IPS-NIHi7 (cell line): ENCODE results near the gene WDR33.

Source experiments
- DNase-seq: peaks from one replicate; pipeline ENCODE4 v3.0.0; 2012; ENCODE audit warnings: mixed read lengths; ENCODE audit errors: extremely low spot score

Gene WDR33

DNA sequence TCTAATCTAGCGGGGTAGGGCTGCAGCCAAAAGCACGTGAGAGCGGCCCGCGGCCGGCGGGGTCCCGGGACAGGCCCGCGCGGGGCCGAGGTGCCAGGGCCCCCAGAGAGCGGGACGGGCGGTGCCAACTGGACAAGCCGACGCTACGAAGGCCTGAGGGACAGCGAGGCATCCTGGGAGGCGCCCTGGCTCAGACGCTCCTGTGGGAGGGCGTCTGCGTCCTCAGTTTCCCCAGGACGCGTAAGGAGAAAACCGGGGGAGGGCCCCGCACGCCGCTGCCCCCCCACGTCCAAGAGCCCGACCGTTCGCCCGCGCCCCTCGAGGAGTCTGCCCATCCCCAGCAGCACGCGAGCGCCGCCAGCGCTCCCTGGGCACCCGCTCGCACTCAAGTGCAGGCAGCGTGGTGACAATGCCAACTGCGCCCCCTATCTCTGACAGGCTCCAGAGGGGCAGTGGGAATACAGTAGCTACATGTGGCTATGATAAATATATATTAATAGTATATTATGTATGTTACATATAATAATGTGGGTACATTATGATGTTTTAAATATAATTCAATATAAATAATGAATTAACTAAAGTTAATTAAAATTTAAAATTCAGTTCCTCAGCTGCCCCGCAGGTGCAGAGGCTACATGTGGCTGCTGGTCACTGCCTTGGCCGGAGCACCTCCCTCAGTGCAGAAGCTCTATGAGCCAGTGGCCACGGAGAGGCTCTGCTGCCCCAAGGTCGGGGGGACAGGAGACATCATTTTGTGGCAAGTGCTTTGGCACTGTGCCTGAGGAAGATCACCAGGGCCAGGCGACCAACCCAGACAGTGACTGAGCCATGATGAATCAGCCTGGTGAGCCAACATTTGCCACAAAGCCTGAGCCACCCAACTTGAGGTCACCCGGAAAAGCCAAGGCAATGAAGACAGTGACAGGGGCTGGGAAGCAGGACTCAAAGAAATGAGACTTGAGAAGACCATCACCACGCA is 115.2 kb downstream of the WDR33 start:
- peak; percentile 82 for DNase-seq

DNA sequence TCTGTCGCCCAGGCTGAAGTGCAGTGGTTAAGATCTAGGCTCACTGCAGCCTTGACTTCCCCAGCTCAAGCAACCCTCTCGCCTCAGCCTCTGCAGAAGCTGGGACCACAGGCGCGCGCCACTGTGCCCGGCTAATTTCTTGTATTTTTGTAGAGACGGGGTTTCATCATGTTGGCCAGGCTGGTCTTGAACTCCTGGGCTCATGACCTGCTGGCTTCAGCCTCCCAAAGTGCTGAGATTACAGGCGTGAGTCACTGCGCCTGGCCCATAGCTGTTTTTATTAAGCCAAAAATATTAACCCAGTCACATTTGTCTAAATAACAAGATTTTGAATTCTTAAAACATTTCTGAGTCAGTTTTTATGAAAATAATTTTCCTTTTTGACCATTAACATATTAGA is 116.0 kb downstream of the WDR33 start:
- DNase-seq, result no peak

DNA sequence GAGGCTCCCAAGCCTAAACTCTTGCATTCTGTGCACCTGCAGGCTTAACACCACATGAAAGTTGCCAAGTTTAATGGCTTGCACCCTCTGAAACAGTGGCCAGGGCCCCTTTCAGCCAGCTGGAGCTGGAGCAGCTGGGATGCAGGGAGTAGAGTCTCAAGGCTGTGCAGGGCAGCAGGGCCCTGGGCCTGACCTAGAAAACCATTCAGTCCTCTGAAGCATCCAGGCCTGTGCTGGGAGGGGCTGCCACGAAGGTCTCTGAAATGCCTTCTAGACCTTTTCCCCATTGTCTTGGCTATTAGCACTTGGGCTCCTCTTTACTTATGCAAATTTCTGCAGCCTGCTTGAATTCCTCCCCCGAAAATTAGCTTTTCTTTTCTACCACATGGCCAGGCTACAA is 120.3 kb downstream of the WDR33 start:
- DNase-seq, result no peak

DNA sequence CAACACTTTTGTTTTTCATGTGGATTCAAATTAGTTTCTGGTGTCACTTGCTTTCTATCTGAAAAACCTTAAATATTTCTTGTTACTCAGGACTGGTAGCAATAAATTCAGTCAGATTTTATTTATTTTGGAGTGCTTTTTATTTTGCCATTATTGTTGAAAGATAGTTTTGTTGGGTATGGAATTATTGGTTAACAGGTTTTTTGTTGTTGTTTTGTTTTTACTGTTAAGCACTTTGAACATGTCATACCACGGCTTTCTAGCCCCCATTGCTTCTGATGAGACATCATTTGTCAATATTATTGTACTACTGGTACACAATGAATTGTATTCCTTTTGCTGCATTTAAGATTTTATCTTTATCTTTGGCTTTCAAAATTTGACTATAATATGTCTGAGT is 122.6 kb downstream of the WDR33 start:
- no peak for DNase-seq

DNA sequence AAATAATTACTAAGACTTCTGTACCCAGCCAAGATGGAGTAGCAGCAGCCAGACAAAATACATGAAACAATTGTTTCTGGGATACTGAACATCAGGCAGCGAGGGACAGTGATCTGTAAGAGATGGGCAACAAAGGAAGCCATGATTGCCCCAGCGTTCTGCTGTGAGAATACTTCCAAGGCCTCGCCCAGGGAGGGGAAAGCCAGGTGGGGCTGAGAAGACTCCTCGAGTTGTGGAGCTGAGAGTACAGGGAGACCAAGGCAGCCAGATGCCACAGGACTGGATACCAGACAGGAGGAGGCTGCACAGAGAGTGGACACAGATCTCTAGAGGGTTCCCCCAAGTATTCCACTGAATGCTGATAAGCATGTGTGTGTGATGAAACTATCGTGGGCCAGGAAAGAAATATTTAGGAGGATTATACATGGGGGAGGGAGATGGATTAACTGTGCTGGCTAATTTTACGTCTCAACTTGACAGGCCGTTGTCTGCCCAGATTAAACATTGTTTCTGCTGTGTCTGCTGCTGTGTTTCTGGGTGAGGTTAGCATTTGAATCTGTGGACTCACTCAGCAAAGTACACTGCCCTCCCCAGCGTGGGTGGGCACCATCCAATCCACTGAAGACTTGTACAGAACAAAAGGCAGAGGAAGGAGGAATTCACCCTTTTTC is 125.4 kb downstream of the WDR33 start:
- DNase-seq, result peak; percentile 5

DNA sequence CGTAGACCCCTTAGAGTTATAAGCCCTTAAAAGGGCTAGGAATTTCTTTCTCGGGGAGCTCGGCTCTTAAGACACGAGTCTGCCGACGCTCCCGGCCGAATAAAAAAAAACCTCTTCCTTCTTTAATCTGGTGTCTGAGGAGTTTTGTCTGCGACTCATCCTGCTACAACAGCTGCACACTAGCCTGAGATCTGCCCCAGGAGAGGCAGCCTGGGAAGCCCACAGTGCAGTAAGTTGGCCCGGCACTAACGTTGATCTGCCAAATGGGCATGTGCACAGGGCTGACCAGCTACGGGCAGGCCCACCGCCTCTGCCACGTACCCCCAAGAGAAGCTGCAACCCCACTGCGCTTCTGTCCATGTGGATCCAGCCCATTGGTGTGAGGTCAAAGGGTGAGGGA is 127.2 kb downstream of the WDR33 start:
- peak; percentile 6 for DNase-seq

DNA sequence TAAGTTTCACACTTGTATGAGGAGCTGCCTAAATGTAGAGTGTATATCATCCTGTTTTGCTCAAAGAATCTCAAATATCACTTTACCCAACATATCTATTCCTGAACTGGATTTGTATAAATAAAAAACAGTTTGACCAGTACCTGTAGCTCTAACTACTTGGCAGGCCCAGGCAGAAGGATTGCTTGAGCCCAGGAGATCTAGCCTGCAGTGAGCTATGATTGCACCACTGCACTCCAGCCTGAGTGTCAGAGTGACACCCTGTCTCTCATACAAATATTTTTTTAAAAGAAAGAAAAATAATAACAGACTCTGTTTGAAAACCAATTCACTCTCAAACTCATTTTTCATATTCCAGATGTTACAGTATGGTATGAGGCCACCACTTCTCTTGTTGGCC is 127.9 kb downstream of the WDR33 start:
- DNase-seq, result no peak

DNA sequence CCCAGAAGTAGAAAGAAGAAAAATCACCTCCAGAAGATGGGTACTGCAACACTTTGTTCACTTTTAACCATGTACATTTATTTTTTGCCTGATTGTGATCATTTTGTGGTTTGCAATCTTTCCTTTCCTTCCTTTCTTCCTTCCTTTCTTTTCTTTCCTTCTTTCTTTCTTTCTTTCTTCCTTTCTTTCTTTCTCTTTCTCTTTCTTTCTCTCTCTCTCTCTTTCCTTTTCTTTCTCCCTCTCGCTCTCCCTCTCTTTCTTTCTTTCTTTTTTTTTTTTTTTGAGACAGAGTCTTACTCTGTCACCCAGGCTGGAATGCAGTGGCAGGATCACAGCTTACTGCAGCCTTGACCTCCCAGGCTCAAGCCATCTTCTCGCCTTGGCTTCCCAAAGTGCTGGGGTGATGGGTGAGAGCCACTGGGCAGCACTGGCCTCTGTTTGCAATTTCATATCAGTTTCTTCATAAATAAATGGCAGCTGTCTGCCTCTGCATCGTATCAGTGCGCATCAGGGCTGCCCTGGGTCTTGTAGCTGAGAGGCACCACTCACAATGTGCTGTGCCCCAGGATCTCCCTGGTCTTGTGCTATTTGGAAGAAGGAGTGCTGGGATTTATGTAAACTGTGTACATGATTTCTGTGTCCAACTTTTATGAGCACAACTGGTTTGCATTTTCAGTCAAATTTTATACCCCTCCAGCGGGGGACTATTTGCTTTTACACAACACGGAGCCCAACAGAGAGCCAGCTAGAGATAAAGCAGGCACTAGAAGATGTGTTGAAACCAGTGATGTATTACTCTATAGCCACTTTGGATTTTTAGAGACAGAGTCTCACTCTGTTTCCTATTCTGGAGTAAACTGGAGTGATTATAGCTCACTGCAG is 128.8 kb downstream of the WDR33 start:
- peak; percentile 6 for DNase-seq

DNA sequence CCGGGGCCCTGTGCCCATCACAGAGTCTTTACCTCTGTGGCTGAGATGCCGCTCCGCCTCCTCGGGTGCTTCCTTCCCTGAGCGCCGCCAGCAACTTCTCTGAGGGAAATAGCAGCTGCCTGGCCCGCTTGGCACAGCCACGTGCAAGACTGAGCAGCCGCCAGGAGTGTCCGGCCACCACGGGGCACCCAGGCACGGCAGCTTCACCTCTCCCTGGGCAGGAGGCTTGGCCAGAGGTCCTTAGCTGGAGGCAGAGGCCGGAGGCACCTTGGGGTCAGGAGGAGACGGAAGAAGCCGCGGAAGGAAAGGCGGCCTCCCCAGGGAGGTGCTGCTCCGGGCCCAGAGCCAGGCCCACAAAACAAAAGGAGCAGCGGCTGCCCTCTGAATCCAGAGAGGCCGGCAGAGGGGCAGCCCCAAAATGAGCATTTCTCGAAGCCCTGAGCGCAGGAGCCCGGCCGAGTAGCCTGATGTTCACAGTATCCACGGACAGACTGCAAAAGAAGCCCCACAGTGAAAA is 129.6 kb downstream of the WDR33 start:
- DNase-seq, result peak; percentile 10

DNA sequence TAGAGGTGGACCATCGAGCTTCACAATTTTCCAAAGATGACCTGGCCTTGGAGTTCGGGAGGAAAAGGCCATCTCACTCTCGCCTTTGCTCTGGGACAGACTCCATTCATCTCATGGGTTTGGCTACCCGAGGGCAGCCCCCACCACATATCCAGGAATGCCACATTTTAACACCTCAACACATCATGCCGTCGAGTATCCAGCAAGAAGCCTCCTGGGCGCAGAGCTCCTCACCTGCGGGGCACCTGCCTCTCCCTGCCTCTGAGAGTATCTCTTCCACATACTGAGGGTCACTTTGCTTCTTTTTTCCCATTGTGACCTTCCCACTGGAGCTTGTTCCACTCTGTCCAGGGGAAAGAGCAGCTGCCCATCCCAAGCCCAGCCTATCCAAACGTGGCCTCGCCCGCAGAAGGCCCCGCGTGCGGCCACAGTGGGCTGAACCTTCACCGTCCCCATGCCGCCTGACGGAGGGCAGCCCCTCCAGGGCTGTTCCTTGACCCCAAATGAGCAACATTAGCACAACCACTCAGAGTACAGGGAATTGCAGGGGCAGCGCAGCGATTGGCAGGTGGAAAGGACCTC is 130.2 kb downstream of the WDR33 start:
- peak; percentile 10 for DNase-seq

DNA sequence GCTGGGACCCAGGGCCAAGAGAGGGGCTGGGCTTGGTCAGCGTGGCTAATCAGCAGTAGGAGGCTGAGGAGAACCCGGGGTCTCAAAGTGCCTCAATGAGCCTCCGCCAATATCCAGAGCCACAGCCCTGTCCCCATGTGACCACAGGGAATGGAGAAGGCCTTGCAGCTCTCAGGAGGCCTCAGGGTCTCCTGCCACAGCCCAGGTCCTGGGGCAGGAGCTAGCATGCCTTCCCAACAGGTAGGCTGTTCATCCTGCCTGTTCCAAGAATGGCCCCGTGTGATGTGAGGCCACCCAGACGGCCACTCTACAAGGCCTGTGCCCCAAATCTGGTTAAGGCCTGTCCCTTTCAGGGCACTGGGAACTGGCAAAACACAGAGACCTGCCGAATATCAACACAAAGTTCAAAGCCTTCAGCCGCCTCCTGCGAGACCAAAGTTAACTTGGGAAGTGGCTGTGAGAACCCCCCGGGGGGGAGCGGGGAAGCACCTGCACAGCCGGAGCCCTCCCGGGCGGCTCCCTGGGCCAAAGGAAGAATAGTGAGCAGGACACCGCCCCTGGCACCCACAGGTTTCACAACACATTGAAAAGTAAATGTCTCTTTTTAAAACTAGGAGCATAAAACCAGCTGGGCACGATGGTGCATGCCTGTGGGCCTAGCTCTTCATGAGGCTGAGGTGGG is 131.2 kb downstream of the WDR33 start:
- peak; percentile 9 for DNase-seq

DNA sequence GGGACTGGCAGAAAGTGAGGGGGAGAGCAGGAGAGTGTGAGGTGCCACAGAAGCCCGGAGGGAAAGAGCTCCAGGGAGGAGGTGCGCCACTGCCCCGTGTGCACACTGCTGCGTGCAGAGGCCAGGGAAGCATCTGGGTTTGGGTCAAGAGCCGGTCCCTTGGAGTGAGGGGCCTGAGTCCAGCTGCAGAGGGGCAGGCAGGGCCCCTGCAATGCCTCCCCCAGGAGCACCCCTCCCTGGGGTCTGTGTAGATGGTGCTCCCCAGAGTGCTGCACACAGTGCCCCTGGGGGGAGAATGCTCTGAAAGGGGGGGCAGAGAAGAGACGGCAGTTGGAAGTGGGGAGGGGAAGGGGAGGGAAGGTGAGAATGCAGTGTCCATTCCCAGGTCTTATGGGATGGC is 132.0 kb downstream of the WDR33 start:
- peak; percentile 6 for DNase-seq

DNA sequence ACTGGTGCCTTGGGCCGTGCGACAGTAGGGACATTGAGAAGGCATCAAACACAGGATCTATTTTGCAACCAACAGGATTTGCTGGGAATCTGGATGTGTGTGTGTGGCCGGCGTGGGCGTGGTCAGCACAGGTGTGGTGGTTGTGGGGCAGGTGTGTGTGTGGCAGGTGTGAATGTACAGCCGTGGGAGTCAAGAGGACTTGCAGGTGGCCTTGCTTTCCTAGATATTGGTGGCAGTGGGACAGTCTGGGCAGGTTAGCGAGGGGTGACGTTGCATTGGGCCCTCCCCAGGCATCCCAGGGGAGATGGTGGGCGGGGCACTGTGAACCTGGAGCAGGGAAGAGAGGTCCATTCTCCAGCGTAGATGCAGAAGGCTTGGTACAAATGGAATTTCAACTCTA is 132.4 kb downstream of the WDR33 start:
- peak; percentile 4 for DNase-seq

DNA sequence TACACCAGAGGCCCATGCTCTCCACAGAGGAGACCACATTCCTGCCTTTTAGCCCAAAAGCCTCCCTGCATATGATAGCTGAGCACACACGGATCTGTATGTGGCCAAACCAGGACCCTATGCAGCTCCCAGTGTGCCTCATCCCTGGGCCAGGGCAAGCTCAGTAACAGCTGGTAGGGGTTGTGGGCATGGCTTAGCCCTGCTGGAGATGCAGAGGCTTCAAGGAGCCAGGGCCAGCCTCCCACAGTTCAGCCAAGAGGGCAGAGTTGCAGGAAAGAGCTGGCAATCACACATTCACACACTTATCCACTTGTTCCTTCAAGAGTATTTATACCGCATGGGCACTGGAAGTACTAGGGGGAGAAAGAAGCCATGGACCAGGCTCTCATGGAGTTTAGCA is 134.1 kb downstream of the WDR33 start:
- DNase-seq, result peak; percentile 5

DNA sequence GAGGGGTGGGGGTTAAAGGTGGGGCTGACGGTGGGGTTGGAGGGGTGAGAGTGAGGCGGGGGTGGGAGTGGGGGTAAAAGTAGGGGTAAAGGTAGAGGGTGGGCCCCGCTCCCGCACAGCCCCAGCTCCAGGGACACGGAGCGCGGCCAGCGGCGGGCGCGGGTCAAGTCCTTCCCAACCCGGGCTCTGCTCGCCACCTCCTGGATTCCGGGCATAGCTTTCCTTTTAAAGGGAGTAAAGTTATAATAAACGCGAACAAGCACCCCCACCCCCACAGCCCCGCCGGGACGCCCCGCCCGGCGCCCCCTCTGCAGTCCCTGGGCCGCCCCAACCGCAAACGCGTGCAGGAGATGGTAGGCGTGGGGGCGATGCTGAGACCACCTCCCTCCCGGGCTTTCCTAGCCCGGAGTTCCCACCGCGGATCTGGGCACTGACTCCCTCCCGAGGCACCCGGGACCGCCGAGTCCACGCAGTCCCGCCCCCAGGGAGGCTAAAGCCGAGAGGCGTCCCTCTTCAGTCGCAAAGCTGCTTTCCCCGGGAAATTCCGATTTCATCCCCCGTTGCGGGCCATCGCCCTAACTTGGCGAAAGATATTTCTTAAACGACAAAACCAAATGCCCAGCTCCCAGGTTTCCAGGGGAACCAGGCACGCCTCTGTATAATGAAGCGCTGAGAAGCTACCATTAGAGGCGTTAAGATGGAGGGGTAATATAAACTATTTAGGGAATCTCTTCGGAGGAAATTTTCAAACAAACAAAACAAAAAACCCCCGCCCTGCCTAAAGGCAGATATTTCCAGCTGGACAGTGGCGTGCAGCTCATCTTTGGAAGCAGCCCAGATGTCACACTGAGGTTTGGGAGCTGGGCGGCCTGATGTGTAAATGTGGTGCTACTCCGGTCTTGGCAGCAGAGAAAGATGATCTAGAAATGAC is 135.4 kb downstream of the WDR33 start, which contains the start of gene LIMS2:
Gene LIMS2 (minus strand): TSS at position 200 of the 931 bp plus-strand sequence. CDS start 506 bp downstream, outside the sequence.
- DNase-seq, result peak; percentile 67

DNA sequence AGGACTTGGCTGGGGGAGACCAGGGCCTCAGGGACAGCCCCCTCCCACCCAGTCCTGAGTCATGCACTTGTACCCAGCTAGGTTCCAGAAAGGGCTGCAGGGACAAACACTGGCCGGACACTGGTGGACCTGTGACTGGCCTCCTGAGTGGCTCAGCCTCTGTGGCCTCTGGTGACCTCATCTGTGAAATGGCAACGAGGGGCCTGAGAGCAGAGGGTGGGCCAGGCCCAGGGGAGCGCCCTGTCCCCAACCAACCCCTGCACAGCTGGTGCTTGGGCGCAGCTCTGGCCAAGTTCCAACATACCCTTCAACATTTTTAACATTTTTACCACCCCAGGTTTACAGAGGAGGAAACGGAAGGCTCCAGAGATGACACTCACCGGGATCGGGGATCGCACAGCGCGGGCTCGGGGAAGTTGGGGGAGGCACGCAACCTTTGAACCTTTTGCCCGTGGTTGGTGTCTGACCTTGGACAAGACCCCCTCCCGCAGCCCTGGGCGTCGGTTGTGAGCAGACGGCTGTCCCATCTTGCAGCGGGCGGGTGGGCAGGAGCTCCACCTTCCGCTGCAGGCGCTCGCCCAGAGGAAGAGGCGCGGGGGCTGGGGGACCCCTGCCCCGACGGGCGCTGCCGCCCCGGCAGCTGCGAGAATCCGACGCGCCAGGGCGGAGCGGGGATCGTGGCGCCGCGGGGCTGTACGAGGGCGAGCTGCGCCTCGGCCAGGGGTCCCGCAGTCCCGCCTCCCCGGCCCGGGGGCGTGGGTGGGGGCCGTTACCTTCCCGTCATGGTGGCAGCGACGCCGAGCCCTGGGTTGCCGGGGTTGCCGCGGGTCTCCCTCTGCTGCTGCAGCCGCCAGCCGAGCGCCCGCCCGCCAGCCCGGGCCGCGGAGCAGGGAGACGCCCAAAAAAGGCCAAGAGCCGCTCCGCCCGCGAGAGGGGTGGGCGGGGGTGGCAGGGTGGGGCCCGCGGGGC is 136.4 kb downstream of the WDR33 start:
- peak; percentile 71 for DNase-seq

DNA sequence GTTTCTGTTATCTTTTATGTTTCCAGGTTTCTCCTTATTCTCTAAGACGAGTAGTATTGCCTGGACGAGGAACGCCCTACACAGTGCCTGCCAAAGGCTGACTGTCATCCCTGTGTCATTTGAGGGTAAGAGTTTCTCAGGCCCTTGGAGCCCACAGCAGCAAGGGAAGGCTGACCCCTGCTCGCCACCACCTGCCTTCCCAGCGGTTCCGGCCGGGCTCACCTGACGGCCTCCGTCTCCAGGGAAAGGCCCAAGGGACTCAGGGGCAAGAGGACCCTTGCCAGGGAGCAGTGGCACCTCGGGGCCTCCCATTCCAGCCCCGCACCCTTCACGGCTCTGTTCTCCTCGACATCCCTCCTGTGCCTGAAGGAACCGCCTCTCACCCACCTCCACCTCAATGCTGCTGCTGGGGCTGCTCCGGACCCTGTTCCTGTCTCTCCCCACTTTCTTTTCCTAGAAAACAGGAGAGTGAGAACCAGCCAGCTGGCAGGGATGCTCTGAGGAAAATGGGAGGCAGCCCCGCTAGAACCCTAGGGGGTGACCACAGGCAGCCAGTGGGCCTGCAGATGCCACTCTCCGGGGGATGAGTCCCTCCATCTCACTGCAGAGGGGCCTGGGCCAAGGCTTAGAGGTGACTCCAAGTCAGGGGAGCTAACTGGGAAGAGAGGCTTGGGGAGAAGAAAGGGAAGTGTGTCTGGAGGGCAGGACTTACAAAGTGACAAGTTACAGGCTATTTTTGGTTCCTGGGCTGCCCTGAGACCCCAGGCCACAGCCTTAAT is 137.5 kb downstream of the WDR33 start:
- DNase-seq, result peak; percentile 10
